Nasal cavity respiratory epithelium epithelial cell of viscerocranial mucosa (primary cell): Measurements from ENCODE around the gene ATXN3. TPM values are rescaled to one million over a fixed set of nuclear protein-coding genes. Genes with fewer than 3 reads are reported as not detected.

ENCODE experiments used
- total RNA-seq: library from RNA; depleted of rRNA; stranded (reverse); fragments of >200 nt; gene quantifications from 2 replicates; pipeline ENCODE4 v1.2.3, GENCODE V29; 2014

Gene ATXN3
- 24.3 and 55.9 TPM in 2 replicates for total RNA-seq

GRCh38 chr14:92106143-92106926, at the start of gene ATXN3:
Gene ATXN3, minus strand, starts transcription at chr14:92106582. Its CDS starts 30 bp downstream, at chr14:92106552.

GRCh38 chr14:92121670-92122350, 15.4 kb upstream of the ATXN3 start, which contains the start of the genes CPSF2 and NDUFB1:
Gene CPSF2, plus strand, starts transcription at chr14:92121969. Its CDS starts 9,016 bp downstream, at chr14:92130985.
Gene NDUFB1, minus strand, starts transcription at chr14:92121706. Its CDS starts 4,069 bp downstream, at chr14:92117637.

GRCh38 chr14:92039719-92040430, 66.5 kb downstream of the ATXN3 start, which contains the start of gene TRIP11:
Gene TRIP11, minus strand, starts transcription at chr14:92040059. Its CDS starts 374 bp downstream, at chr14:92039685.

Other genes starting within 250 kb of the ATXN3 start
- 43.4 and 45.8 TPM in 2 replicates for gene TC2N, start 239.0 kb downstream of the ATXN3 start, total RNA-seq
- 0.28 and 0.34 TPM in 2 replicates for gene FBLN5, start 158.9 kb downstream of the ATXN3 start, total RNA-seq
- 29.0 and 59.7 TPM in 2 replicates for gene TRIP11, start 66.5 kb downstream of the ATXN3 start, total RNA-seq
- gene NDUFB1, start 15.1 kb upstream of the ATXN3 start, total RNA-seq = 79.9 and 186 TPM in 2 replicates
- 59.8 and 67.9 TPM in 2 replicates for gene CPSF2, start 15.4 kb upstream of the ATXN3 start, total RNA-seq
- gene SLC24A4, start 216.6 kb upstream of the ATXN3 start, total RNA-seq = under 0.01 TPM in 1 of 2 replicates, not detected in the other